ENCODE measurements around the gene PALS1.
"Not testable (repeated sequence)": the region's sequence is repeated elsewhere in the genome, so short reads cannot be mapped to it uniquely, and the experiment has no call there.

PALS1 gene

DNA sequence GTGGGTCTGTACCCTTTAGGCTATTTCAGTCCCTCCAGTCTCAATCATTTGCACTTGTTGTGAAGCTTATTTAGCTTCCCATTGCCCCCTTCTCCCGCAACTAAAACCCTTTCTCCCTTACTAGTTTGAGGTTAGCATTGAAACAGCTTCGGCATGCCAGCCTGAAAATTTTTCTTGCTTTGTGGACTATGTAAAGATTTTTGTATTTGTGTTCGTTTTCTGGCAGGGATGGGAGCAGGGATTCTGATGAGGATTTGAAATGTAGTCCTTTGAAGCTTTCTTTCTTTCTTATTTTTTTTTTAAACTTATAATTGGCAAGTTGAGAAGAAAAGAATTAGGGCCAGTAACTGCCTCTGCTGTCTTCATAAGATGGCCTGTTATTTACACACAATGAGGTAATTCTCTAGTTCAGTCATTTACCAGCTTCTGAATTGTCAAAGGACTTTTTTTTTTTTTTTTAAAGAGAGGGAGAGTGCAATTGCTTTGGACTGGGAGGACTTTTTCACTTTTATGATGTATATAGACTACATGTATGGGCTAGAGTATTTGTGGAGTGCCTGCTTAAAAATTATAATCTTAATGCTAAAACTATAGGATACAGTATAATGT is 29.0 kb downstream of the PALS1 start:
- no peak for TF ChIP-seq CTCF (IDR thresholded peaks at IDR 0.05; ENCODE audit: low read length)
- no peak for TF ChIP-seq EZH2 (optimal IDR thresholded peaks at IDR 0.05; ENCODE audit: low read depth, low read length)
- DNase-seq: no peak

DNA sequence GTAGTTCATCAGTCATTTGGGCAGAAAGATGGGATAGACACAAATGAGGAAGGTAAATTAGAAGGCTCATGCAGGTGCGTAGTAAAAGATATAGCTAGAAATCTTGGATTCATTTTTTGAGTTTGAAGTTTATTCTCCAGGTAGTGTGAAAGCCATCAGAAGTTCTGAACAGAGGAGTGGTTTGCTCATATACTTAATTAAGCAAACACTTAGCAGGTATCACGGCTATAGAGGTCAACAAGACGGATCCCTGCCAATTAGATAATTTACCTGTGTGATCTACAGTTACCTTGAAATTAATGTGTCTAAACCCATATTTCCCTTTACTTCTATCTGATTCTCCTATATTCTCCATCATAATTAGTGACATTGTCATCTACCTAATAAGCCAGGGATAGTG is 29.7 kb downstream of the PALS1 start:
- Histone ChIP-seq H3K4me2 (ENCODE audit: low read depth, low read length) (no peak overlapping the region), H3K4me1 (ENCODE audit: low read length) (no peaks in the 10 kb centered on the region), H3K27me3 (replicated peaks; ENCODE audit: insufficient read depth, low read length) (no peaks in the 10 kb centered on the region), H3K36me3 (replicated peaks; ENCODE audit: insufficient read depth, low read length) (no peaks in the 10 kb centered on the region), H2AFZ (ENCODE audit: low read length) (no peak overlapping the region), H3K9me3 (replicated peaks; ENCODE audit: insufficient read depth, low read length) (no peaks in the 10 kb centered on the region), H3K27ac (ENCODE audit: low read length) (no peak overlapping the region), H3K9ac (ENCODE audit: low read length) (no peak overlapping the region), H3K4me3 (ENCODE audit: low read length) (no peak overlapping the region), H3K9me2 (replicated peaks; ENCODE audit: insufficient read depth, low read length) (no peaks in the 10 kb centered on the region), H3F3A (ENCODE audit: insufficient read depth, low read length) (no peaks in the 10 kb centered on the region), H4K20me1 (ENCODE audit: insufficient read depth, low read length) (no peaks in the 10 kb centered on the region), H3K79me2 (ENCODE audit: low read length) (peaks cover 28% of the 10 kb centered on the region)
- DNase-seq: no peak
- TF ChIP-seq CTCF (IDR thresholded peaks at IDR 0.05; ENCODE audit: low read length) (no peak), EZH2 (optimal IDR thresholded peaks at IDR 0.05; ENCODE audit: low read depth, low read length) (no peak), EZH2phosphoT487 (IDR thresholded peaks at IDR 0.05; ENCODE audit: low read length) (no peak)

More for the DNA sequence above, 29.0 kb downstream of the PALS1 start:
- H3K4me2 ChIP-seq (ENCODE audit: low read depth, low read length): no peak overlapping the region
- no peaks in the 10 kb centered on the region for H3K27me3 ChIP-seq (replicated peaks; ENCODE audit: insufficient read depth, low read length)
- no peaks in the 10 kb centered on the region for H3K36me3 ChIP-seq (replicated peaks; ENCODE audit: insufficient read depth, low read length)
- H3F3A ChIP-seq (ENCODE audit: insufficient read depth, low read length): no peaks in the 10 kb centered on the region
- no peak overlapping the region for H2AFZ ChIP-seq (ENCODE audit: low read length)
- no peak overlapping the region for H3K9ac ChIP-seq (ENCODE audit: low read length)
- H3K4me1 ChIP-seq (ENCODE audit: low read length): no peaks in the 10 kb centered on the region
- no peaks in the 10 kb centered on the region for H3K9me3 ChIP-seq (replicated peaks; ENCODE audit: insufficient read depth, low read length)
- H3K27ac ChIP-seq (ENCODE audit: low read length): no peak overlapping the region
- H3K79me2 ChIP-seq (ENCODE audit: low read length): peaks cover 29% of the 10 kb centered on the region
- no peaks in the 10 kb centered on the region for H4K20me1 ChIP-seq (ENCODE audit: insufficient read depth, low read length)
- H3K9me2 ChIP-seq (replicated peaks; ENCODE audit: insufficient read depth, low read length): no peaks in the 10 kb centered on the region
- H3K4me3 ChIP-seq (ENCODE audit: low read length): no peak overlapping the region

GRCh38 chr14:67273281-67273680 is 32.0 kb downstream of the PALS1 start:
- not testable (repeated sequence) for H3K4me3 ChIP-seq (ENCODE audit: low read length); H3K36me3 ChIP-seq (replicated peaks; ENCODE audit: insufficient read depth, low read length); H3K9me3 ChIP-seq (replicated peaks; ENCODE audit: insufficient read depth, low read length); H3K9ac ChIP-seq (ENCODE audit: low read length); H2AFZ ChIP-seq (ENCODE audit: low read length); DNase-seq; H3K4me1 ChIP-seq (ENCODE audit: low read length); H3K27ac ChIP-seq (ENCODE audit: low read length); H3F3A ChIP-seq (ENCODE audit: insufficient read depth, low read length); H4K20me1 ChIP-seq (ENCODE audit: insufficient read depth, low read length); H3K4me2 ChIP-seq (ENCODE audit: low read depth, low read length); H3K9me2 ChIP-seq (replicated peaks; ENCODE audit: insufficient read depth, low read length); H3K27me3 ChIP-seq (replicated peaks; ENCODE audit: insufficient read depth, low read length)
- peaks cover 22% of the 10 kb centered on the region for H3K79me2 ChIP-seq (ENCODE audit: low read length)

DNA sequence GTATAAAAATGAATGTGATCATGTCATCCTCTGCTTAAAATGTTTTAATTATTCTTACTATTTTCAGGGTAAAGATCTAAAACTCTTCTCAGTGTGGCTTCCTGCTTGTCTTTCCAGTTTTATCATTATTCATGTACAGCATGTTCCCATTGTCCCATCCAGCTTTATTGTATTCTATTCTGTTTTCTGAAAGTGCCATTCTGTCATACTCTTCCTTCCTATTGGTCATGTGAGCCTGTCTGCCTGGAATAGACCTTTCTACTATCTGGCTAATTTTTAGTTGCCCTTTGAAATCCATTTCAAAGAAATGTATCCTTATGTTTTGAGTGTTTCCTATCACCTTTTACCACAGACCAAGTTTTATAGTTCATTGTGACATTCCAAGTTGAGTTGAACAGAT is 34.9 kb downstream of the PALS1 start:
- TF ChIP-seq CTCF (IDR thresholded peaks at IDR 0.05; ENCODE audit: low read length): no peak
- no peak for TF ChIP-seq EZH2phosphoT487 (IDR thresholded peaks at IDR 0.05; ENCODE audit: low read length)
- TF ChIP-seq EZH2 (optimal IDR thresholded peaks at IDR 0.05; ENCODE audit: low read depth, low read length): no peak
- Histone ChIP-seq H3K36me3 (replicated peaks; ENCODE audit: insufficient read depth, low read length) (no peaks in the 10 kb centered on the region), H3K79me2 (ENCODE audit: low read length) (peaks cover 14% of the 10 kb centered on the region), H2AFZ (ENCODE audit: low read length) (no peak overlapping the region), H3K4me1 (ENCODE audit: low read length) (no peaks in the 10 kb centered on the region), H3K4me2 (ENCODE audit: low read depth, low read length) (no peak overlapping the region), H3F3A (ENCODE audit: insufficient read depth, low read length) (no peaks in the 10 kb centered on the region), H3K9ac (ENCODE audit: low read length) (no peak overlapping the region), H3K27ac (ENCODE audit: low read length) (no peak overlapping the region), H4K20me1 (ENCODE audit: insufficient read depth, low read length) (no peaks in the 10 kb centered on the region), H3K27me3 (replicated peaks; ENCODE audit: insufficient read depth, low read length) (no peaks in the 10 kb centered on the region), H3K9me2 (replicated peaks; ENCODE audit: insufficient read depth, low read length) (no peaks in the 10 kb centered on the region), H3K4me3 (ENCODE audit: low read length) (no peak overlapping the region), H3K9me3 (replicated peaks; ENCODE audit: insufficient read depth, low read length) (no peaks in the 10 kb centered on the region)
- no peak for DNase-seq
